ENCODE results near the gene RFXANK. TPM values are rescaled to one million over a fixed set of nuclear protein-coding genes. Genes with fewer than 3 reads are reported as not detected.
A peak's percentile ranks its signal among the peaks of the same experiment; 100 is the strongest.

RFXANK gene
- total and polyA plus RNA-seq, 9 of the 15 experiments (the other 6 are each of a cell fraction or from before 2014, with no cell fraction given) = 68.6 to 181 (median 150) TPM

DNA sequence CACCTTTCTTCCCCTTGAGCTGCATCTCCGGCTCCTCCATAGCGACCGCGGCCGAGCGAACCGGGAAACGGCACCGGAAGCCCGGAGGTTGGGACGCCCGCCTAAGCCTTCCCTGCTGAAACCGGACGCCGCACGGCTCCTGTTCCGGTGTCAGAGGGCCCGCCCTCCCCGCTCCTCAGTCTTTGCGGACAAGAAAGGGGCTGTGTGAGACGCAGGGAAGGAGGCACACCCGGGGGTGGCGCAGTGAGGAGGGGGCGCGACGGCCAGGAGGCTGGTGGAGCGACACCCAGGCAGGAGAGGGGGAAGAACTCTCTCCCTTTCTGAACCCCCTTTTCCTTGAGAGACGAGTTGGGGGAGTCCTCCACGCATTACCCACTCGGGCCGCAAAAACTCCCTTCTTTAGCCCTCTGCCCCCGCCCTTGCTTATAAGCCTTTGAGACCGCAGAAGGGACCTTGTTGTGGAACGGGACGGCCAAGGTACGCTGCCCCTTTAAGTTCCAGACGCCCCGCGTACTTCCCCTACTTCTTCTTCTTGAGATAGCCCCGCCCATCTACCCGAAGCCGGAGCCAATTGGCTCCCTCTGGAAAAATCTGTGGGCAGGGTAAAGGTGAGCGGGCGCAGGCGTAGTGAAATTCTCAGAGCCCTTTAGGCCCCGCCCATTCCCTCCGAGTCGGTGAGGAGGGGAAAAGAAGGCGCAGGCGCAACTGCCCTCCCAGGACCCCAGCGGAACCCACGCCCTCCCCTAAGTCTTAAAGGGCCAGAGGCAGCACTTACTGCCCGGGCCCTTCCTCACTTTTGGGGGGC is at the start of gene RFXANK, which contains the start of gene BORCS8 (continued):
- no peak for TF ChIP-seq JUNB (CRISPR knock-in tag; conservative IDR thresholded peaks at IDR 0.05)
- no peak for TF ChIP-seq THRAP3 (IDR thresholded peaks at IDR 0.05; ENCODE audit: borderline replicate concordance)
- TF ChIP-seq, protein P1, sequence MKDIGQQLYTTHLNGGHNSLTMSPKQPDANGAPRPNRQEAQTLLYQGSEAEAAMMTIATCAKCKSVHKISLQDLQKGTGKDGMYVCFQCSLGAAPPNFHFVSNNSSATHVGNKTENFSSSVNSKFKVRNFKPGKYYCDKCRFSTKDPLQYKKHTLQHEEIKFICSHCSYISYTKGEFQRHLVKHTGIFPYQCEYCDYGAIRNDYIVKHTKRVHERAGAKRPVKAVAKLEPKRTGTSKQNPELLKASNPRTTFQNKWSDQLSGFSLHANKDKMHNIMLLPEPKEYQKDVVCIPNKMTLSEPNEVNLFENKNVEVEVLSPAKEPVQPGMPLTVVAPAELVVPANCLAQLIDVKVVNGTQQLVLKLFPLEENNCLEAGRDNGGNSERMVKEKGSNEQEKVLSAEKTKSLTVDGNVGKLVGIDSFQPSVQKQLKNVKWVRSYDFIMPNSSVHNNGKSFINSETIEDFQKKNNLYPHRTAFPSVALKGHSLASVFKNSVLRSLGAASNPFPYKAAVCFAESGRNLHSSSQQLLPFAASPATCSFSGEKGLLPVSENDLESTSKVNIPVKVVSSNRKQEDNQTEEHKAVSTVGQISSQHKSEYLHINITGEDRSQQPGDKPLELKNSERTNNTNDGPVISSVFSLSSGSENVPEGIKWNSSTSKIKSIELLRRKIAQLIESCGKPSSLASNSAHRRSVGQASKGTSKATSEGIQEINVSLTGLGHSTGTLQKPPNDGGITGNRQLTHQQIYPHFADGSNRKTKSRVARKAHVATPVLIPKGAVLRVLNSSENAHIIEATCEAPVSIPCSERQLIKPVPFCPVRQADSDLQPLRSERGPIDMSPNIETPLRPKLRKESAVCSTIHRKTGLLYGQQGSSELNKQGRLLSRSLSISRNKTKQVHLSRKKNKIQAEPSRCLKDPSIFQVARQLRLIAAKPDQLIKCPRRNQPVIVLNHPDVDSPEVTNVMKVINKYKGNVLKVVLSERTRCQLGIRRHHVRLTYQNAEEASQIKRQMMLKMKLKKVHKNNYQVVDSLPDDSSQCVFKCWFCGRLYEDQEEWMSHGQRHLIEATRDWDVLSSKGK (CRISPR knock-in tag; IDR thresholded peaks at IDR 0.05) = no peak
- TF ChIP-seq, protein P2, sequence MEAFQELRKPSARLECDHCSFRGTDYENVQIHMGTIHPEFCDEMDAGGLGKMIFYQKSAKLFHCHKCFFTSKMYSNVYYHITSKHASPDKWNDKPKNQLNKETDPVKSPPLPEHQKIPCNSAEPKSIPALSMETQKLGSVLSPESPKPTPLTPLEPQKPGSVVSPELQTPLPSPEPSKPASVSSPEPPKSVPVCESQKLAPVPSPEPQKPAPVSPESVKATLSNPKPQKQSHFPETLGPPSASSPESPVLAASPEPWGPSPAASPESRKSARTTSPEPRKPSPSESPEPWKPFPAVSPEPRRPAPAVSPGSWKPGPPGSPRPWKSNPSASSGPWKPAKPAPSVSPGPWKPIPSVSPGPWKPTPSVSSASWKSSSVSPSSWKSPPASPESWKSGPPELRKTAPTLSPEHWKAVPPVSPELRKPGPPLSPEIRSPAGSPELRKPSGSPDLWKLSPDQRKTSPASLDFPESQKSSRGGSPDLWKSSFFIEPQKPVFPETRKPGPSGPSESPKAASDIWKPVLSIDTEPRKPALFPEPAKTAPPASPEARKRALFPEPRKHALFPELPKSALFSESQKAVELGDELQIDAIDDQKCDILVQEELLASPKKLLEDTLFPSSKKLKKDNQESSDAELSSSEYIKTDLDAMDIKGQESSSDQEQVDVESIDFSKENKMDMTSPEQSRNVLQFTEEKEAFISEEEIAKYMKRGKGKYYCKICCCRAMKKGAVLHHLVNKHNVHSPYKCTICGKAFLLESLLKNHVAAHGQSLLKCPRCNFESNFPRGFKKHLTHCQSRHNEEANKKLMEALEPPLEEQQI (IDR thresholded peaks at IDR 0.05) = no peak
- TF ChIP-seq, protein P3, sequence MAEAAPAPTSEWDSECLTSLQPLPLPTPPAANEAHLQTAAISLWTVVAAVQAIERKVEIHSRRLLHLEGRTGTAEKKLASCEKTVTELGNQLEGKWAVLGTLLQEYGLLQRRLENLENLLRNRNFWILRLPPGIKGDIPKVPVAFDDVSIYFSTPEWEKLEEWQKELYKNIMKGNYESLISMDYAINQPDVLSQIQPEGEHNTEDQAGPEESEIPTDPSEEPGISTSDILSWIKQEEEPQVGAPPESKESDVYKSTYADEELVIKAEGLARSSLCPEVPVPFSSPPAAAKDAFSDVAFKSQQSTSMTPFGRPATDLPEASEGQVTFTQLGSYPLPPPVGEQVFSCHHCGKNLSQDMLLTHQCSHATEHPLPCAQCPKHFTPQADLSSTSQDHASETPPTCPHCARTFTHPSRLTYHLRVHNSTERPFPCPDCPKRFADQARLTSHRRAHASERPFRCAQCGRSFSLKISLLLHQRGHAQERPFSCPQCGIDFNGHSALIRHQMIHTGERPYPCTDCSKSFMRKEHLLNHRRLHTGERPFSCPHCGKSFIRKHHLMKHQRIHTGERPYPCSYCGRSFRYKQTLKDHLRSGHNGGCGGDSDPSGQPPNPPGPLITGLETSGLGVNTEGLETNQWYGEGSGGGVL (CRISPR knock-in tag; IDR thresholded peaks at IDR 0.05) = no peak
- no peak for TF ChIP-seq BRF1 (IDR thresholded peaks at IDR 0.05; ENCODE audit: borderline replicate concordance, extremely low read depth, insufficient read length)
- TF ChIP-seq MBD2 (IDR thresholded peaks at IDR 0.05; ENCODE audit: borderline replicate concordance, low read depth) = peak; percentile 78; the same call in 1 of the 2 replicates
- TF ChIP-seq HDAC6 (IDR thresholded peaks at IDR 0.05; ENCODE audit: low read depth, low read length) = no peak
- no peak for TF ChIP-seq XRCC3 (IDR thresholded peaks at IDR 0.05)
- TF ChIP-seq TOE1 (IDR thresholded peaks at IDR 0.05; ENCODE audit: borderline replicate concordance) = peak; percentile 95
- TF ChIP-seq TOE1 (CRISPR knock-in tag; IDR thresholded peaks at IDR 0.05; ENCODE audit: borderline replicate concordance, low read depth) = peak; percentile 61; the same call in 1 of the 2 replicates
- TF ChIP-seq ATF1 (CRISPR knock-in tag; IDR thresholded peaks at IDR 0.05) = no peak
- peak; percentile 81 for TF ChIP-seq ATF1 (tag; IDR thresholded peaks at IDR 0.05)
- TF ChIP-seq ZNF224 (CRISPR knock-in tag; IDR thresholded peaks at IDR 0.05) = no peak
- TF ChIP-seq, protein P4, sequence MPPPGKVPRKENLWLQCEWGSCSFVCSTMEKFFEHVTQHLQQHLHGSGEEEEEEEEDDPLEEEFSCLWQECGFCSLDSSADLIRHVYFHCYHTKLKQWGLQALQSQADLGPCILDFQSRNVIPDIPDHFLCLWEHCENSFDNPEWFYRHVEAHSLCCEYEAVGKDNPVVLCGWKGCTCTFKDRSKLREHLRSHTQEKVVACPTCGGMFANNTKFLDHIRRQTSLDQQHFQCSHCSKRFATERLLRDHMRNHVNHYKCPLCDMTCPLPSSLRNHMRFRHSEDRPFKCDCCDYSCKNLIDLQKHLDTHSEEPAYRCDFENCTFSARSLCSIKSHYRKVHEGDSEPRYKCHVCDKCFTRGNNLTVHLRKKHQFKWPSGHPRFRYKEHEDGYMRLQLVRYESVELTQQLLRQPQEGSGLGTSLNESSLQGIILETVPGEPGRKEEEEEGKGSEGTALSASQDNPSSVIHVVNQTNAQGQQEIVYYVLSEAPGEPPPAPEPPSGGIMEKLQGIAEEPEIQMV (tag; conservative IDR thresholded peaks at IDR 0.05; ENCODE audit: low read depth) = no peak
- TF ChIP-seq FOSL1 (tag; conservative IDR thresholded peaks at IDR 0.05) = no peak

All from K562 (cell line).